Lower leg skin (tissue), 4 donors: ENCODE data around the gene DGKH. TPM values are rescaled to one million over a fixed set of nuclear protein-coding genes. Genes with fewer than 3 reads are reported as not detected.
A peak's percentile ranks its signal among the peaks of the same experiment; 100 is the strongest.

Source experiments
- DNase-seq, 2 donors: peaks; one replicate each; pipeline ENCODE4 v3.0.0-alpha.2; 2019; ENCODE audit warnings: low spot score in 2 of 2
- H3K4me3 ChIP-seq: fragments of 200-600 bp; sonication (generic); 2 replicates; pipeline ENCODE4 v1.5.1; 2017; ENCODE audit warnings: mild to moderate bottlenecking, low read depth; ENCODE audit not compliant: poor library complexity, severe bottlenecking
- CTCF ChIP-seq, 3 donors: fragments of 450-650 bp; IDR thresholded peaks; one replicate each; pipeline ENCODE4 v1.5.1; 2016; ENCODE audit warnings: antibody characterized with exemption in 3 of 3, mild to moderate bottlenecking in 3 of 3, moderate library complexity in 2 of 3
- POLR2A ChIP-seq, 2 donors: fragments of 450-650 bp; IDR thresholded peaks; one replicate each; pipeline ENCODE4 v1.6.1; 2016 to 2017; ENCODE audit warnings: antibody characterized with exemption in 2 of 2, mild to moderate bottlenecking in 1 of 2, moderate library complexity in 1 of 2
- WGBS, 2 donors: methylation state at CpG; one replicate each; pipeline ENCODE4 v1.1.5; 2018; 5-methylcytosine and 5-hydroxymethylcytosine counted together
- intact Hi-C: fragments of 100-400 bp; cut with DNase I; formaldehyde crosslinking; loops from one replicate; pipeline ENCODE4 v1.15.0; 2023; ENCODE audit warnings: low total_unique reads
- total RNA-seq, 4 donors: library from RNA; depleted of rRNA; stranded (reverse); fragments of >200 nt; gene quantifications; one replicate each; pipeline ENCODE4 v1.1.0, GENCODE V29; 2016

Gene DGKH
- total RNA-seq, 4 donors from 2014 or later = 8.8 to 17.0 (median 10.9) TPM

GRCh38 chr13:42110410-42111155 lies 62.1 kb downstream of the DGKH start:
- peak in 1 of 2 donors; percentile 28 for DNase-seq
- intact Hi-C loops = loop anchor here (10.0 kb wide), 1 partner anchor 756 kb away; no protein-coding TSS in a partner anchor
- 18% methylated on average over 7 of the region's 7 CpGs for WGBS, 2 donors

GRCh38 chr13:42112864-42113263 lies 64.4 kb downstream of the DGKH start:
- TF ChIP-seq CTCF (IDR thresholded peaks at IDR 0.05) (no peak), POLR2A (IDR thresholded peaks at IDR 0.05) (no peak)
- no peak for DNase-seq
- no peak overlapping the region for H3K4me3 ChIP-seq
- 68 to 70% methylated on average over 4 of the region's 4 CpGs for WGBS, 2 donors
- intact Hi-C loops = loop anchor here (10.0 kb wide), 1 partner anchor 758 kb away; no protein-coding TSS in a partner anchor

More at GRCh38 chr13:42110410-42111155, 62.1 kb downstream of the DGKH start:
- H3K4me3 ChIP-seq = no peak overlapping the region
- TF ChIP-seq CTCF (IDR thresholded peaks at IDR 0.05) (peak in 1 of 3 donors; percentile 50), POLR2A (IDR thresholded peaks at IDR 0.05) (no peak)

GRCh38 chr13:42113478-42113877 lies 65.0 kb downstream of the DGKH start:
- WGBS, 2 donors = 78% methylated on average over 5 of the region's 5 CpGs
- no peak for DNase-seq
- H3K4me3 ChIP-seq = no peak overlapping the region
- TF ChIP-seq POLR2A (IDR thresholded peaks at IDR 0.05) = no peak
- TF ChIP-seq CTCF (IDR thresholded peaks at IDR 0.05) = no peak
- intact Hi-C loops = loop anchor here (10.0 kb wide), 1 partner anchor 759 kb away; no protein-coding TSS in a partner anchor

GRCh38 chr13:42114278-42114677 lies 65.8 kb downstream of the DGKH start:
- intact Hi-C loops = loop anchor here (10.0 kb wide), 1 partner anchor 759 kb away; no protein-coding TSS in a partner anchor
- TF ChIP-seq CTCF (IDR thresholded peaks at IDR 0.05) (no peak), POLR2A (IDR thresholded peaks at IDR 0.05) (no peak)
- WGBS, 2 donors = 75 to 88% methylated on average over 4 of the region's 4 CpGs
- no peak overlapping the region for H3K4me3 ChIP-seq
- no peak for DNase-seq

- intact Hi-C loops = loop anchor here (10.0 kb wide), 1 partner anchor 760 kb away; no protein-coding TSS in a partner anchor
- WGBS, 2 donors = 53 to 57% methylated on average over 4 of the region's 4 CpGs
Measured at GRCh38 chr13:42114912-42115311, 66.5 kb downstream of the DGKH start.

More at GRCh38 chr13:42114912-42115311, 66.5 kb downstream of the DGKH start:
- DNase-seq = no peak
- TF ChIP-seq POLR2A (IDR thresholded peaks at IDR 0.05) (no peak), CTCF (IDR thresholded peaks at IDR 0.05) (no peak)
- no peak overlapping the region for H3K4me3 ChIP-seq
